Measurements from ENCODE around the gene FAM174B. TPM values are rescaled to one million over a fixed set of nuclear protein-coding genes. Genes with fewer than 3 reads are reported as not detected.

The FAM174B gene
- total RNA-seq, 1 experiment from 2014 or later, result 0.30 TPM

DNA sequence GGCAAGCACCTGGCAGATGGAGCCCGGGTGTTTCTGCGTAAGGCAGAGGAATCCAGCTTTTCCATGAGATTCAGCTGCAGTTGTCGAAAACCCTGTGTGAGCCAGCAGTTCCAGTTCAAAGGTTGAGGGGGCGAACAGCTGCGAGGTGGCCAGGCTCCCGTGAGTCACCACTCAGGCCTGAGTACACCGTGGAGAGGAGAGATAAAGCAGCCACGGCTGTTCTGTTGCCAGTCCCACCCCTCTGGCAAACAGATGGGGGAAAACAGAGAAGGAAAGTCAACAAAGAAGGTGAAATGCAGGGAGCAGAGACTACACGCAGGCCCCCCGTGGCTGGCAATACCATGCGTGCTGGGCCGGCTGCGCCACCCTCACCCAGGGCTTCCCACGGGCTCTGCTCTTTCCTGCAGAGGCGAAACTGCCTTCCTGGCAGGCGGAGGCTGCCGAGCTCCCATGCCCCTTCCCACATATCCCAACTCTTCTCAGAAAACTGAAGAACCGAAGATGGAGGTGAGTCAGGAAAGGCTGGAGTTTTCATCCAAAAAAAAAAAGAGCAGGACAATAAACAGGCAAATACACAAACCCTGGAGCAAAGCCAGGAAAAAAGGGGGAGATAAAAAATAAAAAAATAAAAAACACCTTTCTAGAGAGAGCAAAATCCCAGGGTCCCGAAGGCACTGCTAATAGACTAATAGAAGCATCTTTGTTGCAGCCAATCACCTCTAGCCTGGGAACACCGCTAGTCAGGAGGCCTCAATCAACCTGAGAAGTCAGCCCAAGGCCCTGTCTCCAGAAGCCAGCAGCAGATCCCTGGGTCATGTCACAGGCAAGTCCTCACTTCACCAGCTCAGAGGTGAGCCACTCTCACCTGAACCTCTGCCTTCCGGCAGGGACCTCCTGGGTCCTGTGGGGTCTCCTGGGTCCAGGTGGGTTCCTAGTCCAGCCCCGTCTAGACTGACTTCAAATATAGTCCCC is 37.7 kb downstream of the FAM174B start:
- Histone ChIP-seq H3K4me1 (ENCODE audit: control insufficient read depth in 1 of 2, insufficient read depth in 2 of 2, low read length in 2 of 2) (no peaks in the 10 kb centered on the region), H3K4me2 (ENCODE audit: low read length) (no peak overlapping the region), H3K4me3 (replicated peaks in 1 of 2; ENCODE audit: low read depth in 1 of 2, low read length in 2 of 2) (no peak overlapping the region), H3K9me3 (ENCODE audit: control insufficient read depth in 1 of 2, insufficient read depth in 1 of 2, low read depth in 1 of 2, low read length in 2 of 2) (no peaks in the 10 kb centered on the region), H3K36me3 (ENCODE audit: control insufficient read depth in 1 of 2, insufficient read depth in 2 of 2, low read length in 2 of 2) (no peaks in the 10 kb centered on the region), H3K79me2 (ENCODE audit: insufficient read depth, low read length) (no peaks in the 10 kb centered on the region), H3K9me2 (ENCODE audit: insufficient read depth) (no peaks in the 10 kb centered on the region), H3K9ac (ENCODE audit: low read length) (no peak overlapping the region), H2AFZ (ENCODE audit: low read depth, low read length, poor library complexity, severe bottlenecking) (no peak overlapping the region), H4K20me1 (ENCODE audit: insufficient read depth) (no peaks in the 10 kb centered on the region), H3K27ac (ENCODE audit: low read depth, low read length) (no peak overlapping the region), H3K27me3 (ENCODE audit: insufficient read depth, low read length) (no peaks in the 10 kb centered on the region)
- no peak for DNase-seq (ENCODE audit: low read depth, low spot score)
- RAD21 ChIA-PET (ENCODE audit: low non-redundant PET in 1 of 2, low total read pairs in 2 of 2, uncharacterized antibody in 2 of 2, unreplicated experiment in 2 of 2), result no interaction called here
- TF ChIP-seq YY1 (IDR thresholded peaks at IDR 0.05; ENCODE audit: extremely low read depth, insufficient replicate concordance, low read depth, low read length) (no peak), POLR2A (IDR thresholded peaks at IDR 0.05; ENCODE audit: borderline replicate concordance, extremely low read depth, insufficient read depth, insufficient read length) (no peak), REST (IDR thresholded peaks at IDR 0.05; ENCODE audit: low read depth) (no peak), ZBTB33 (IDR thresholded peaks at IDR 0.05; ENCODE audit: extremely low read depth, insufficient replicate concordance, low read length) (no peak), JUND (IDR thresholded peaks at IDR 0.05) (no peak), EZH2phosphoT487 (IDR thresholded peaks at IDR 0.05; ENCODE audit: borderline replicate concordance) (no peak), EGR1 (IDR thresholded peaks at IDR 0.05; ENCODE audit: low read depth) (no peak)
- intact Hi-C loops (cut with micrococcal nuclease), result no loop called here
- BruUV-seq (replicated peaks), result no TSS peak
- POLR2A ChIA-PET, result no interaction called here
- no peak for ATAC-seq
- CTCF ChIA-PET, result no interaction called here

All from HCT116 (cell line).